ENCODE data around the gene DMBX1.

DMBX1 gene

DNA sequence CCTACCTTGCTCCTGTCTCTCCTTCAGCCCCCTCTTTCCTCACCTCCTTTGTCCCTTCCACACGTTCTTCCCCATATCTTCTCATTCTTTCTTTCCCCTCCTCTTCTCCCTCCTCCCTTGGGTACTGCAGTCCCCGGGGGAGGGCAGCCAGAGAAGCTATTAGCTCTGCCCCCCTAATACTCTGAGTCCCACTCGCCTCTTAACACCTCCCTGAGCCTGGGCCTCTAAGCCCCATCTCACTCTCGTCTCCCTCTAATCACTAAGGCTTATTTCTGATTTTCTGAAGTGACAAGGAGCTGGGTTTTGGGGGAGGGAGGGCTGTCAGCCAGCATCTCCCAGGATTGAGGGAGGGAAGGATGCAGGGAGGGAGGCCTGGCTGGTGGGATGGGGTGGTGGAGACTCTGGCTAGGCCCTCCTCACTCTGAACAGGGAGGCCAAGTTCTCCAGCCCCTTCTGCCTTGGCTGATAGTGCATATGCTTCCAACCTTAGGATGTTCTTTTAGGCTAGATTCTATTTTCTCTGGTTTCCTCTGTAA lies 25.6 kb upstream of the DMBX1 start:
- peaks cover 6% of the 10 kb centered on the region for H3K4me1 ChIP-seq (ENCODE audit: control insufficient read depth, insufficient read depth, low read length)
- no peaks in the 10 kb centered on the region for H3K9me3 ChIP-seq (ENCODE audit: control insufficient read depth, low read length)
- no peak overlapping the region for H3K9ac ChIP-seq (ENCODE audit: low read length)
- H3K27me3 ChIP-seq (ENCODE audit: control insufficient read depth, insufficient read depth, low read length): peaks cover 47% of the 10 kb centered on the region
- no peak overlapping the region for H3K4me3 ChIP-seq (ENCODE audit: low read length)
- H3K36me3 ChIP-seq (ENCODE audit: control insufficient read depth, insufficient read depth, low read length): no peaks in the 10 kb centered on the region

DNA sequence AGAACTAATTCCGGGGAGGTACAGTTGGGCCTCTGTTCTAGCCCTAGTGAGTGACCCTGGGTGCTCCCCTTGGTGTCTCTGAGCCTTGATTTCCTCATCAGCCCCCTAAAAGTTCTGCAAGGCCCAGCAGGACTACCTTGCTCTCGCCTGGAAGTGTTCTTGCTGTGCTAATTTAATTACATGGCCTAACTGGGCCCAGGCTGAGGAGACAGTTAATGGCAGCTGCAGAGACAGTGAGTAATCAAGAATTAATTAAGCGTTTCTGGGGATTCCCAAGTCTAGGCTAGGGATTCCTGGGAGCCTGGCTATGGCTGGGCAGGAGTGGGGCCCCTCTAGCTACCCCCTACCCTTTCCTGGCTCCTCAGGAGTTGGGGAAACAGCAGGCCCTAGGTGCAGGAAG lies 24.7 kb upstream of the DMBX1 start:
- no peaks in the 10 kb centered on the region for H3K9me3 ChIP-seq (ENCODE audit: control insufficient read depth, low read length)
- H3K36me3 ChIP-seq (ENCODE audit: control insufficient read depth, insufficient read depth, low read length): no peaks in the 10 kb centered on the region
- peaks cover 6% of the 10 kb centered on the region for H3K4me1 ChIP-seq (ENCODE audit: control insufficient read depth, insufficient read depth, low read length)
- H3K27me3 ChIP-seq (ENCODE audit: control insufficient read depth, insufficient read depth, low read length): peaks cover 49% of the 10 kb centered on the region
- no peak overlapping the region for H3K9ac ChIP-seq (ENCODE audit: low read length)
- H3K4me3 ChIP-seq (ENCODE audit: low read length): no peak overlapping the region

DNA sequence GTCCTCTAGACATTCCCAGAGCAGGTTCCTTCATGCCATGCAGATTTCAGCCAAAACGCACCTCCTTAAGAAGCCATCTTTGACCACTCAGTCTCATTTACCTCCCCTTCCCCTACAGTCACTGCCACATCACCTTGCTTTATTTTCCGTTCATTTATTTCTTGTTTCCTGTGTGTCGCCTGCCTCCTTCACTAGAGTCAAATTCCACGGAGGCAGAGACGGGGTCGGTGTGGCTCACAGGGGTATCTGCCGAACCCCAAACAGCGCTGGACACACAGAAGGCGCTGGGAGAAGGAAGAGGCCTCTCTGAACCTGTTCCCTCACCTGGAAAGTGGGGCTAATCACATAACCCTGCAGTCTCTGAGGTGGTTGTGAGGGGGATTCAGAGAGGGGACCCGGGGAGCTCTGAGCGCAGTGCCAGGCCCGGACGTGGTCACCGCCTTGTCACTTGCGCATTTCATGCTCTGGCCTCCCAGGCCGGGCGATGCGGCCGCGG lies 23.6 kb upstream of the DMBX1 start:
- Histone ChIP-seq H3K9ac (ENCODE audit: low read length) (no peak overlapping the region), H3K9me3 (ENCODE audit: control insufficient read depth, low read length) (no peaks in the 10 kb centered on the region), H3K36me3 (ENCODE audit: control insufficient read depth, insufficient read depth, low read length) (no peaks in the 10 kb centered on the region), H3K4me3 (ENCODE audit: low read length) (no peak overlapping the region), H3K4me1 (ENCODE audit: control insufficient read depth, insufficient read depth, low read length) (peaks cover 6% of the 10 kb centered on the region), H3K27me3 (ENCODE audit: control insufficient read depth, insufficient read depth, low read length) (peaks cover 56% of the 10 kb centered on the region)

DNA sequence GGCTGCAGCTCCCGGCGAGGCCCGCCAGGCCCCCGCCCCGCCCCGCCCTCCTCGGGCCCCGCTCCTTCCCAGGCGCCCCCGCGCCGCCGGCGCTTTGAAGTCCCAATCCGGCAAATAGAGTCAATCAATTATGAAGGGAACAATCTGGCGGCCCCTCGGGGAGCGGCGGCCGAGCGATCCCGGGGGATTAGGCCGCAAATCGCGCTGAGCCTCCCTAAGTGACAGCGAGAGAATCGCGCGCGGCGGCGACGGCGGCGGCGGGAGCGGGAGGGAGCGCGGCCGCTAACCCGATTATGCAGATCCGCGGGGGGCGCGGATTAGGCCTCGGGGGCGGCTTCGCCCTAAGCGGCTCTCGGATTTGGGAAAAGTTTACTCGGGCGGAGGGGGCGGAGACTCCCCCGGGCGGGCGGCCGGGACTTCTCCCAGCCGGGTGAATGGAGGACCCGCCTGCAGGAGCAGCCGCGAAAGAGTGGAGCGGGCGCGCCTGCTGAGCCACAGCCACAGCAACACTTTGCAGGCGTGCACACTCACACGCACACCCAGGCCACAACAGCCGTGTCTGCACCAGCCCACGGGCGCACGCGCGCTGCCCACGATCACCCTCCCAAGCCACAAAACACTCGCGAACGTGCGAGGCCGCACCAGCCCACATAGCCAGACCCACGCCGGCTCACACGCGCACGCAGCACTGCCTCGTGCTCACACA lies 23.0 kb upstream of the DMBX1 start:
- Histone ChIP-seq H3K4me1 (ENCODE audit: control insufficient read depth, insufficient read depth, low read length) (peaks cover 6% of the 10 kb centered on the region), H3K9ac (ENCODE audit: low read length) (no peak overlapping the region), H3K36me3 (ENCODE audit: control insufficient read depth, insufficient read depth, low read length) (no peaks in the 10 kb centered on the region), H3K4me3 (ENCODE audit: low read length) (no peak overlapping the region), H3K27me3 (ENCODE audit: control insufficient read depth, insufficient read depth, low read length) (peaks cover 57% of the 10 kb centered on the region), H3K9me3 (ENCODE audit: control insufficient read depth, low read length) (no peaks in the 10 kb centered on the region)

DNA sequence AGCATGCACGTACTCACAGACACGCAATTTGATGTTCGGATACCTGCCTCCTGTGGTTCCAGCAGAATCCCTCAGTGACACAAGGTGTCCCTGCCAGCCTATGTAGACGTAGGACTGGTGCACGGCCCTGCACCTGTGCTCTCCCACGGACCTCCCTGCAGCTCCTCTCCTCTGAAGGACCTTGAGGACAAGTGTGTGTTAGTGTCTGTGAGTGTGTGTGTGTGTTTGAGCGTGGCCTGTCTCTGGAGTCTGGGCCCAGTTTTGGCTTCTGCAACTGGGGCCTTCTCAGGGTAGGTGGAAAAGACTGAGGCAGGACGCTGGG lies 22.5 kb upstream of the DMBX1 start:
- H3K27me3 ChIP-seq (ENCODE audit: control insufficient read depth, insufficient read depth, low read length): peaks cover 59% of the 10 kb centered on the region
- H3K36me3 ChIP-seq (ENCODE audit: control insufficient read depth, insufficient read depth, low read length): no peaks in the 10 kb centered on the region
- no peaks in the 10 kb centered on the region for H3K9me3 ChIP-seq (ENCODE audit: control insufficient read depth, low read length)
- H3K9ac ChIP-seq (ENCODE audit: low read length): no peak overlapping the region
- peaks cover 6% of the 10 kb centered on the region for H3K4me1 ChIP-seq (ENCODE audit: control insufficient read depth, insufficient read depth, low read length)
- no peak overlapping the region for H3K4me3 ChIP-seq (ENCODE audit: low read length)

DNA sequence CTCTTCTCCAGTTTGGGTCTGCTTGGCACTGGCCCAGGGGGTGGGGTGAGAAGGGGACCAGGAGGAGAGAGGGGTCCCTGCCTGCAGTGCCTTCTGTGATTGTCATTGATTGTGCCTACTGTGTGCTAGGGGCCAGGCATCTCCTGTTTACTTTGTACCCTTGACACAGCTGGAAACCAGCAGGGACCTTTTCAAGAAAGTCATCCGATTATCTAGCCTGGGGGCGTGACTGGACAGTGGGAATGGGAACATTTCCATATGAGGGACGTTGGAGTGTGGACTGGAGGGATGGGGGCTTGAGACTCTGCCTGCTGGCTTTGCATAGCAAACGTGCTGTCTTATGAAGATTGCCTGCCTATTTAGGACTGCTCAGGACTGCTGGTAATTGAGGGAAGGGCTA lies 19.8 kb upstream of the DMBX1 start:
- Histone ChIP-seq H3K27me3 (ENCODE audit: control insufficient read depth, insufficient read depth, low read length) (peaks cover 66% of the 10 kb centered on the region), H3K36me3 (ENCODE audit: control insufficient read depth, insufficient read depth, low read length) (no peaks in the 10 kb centered on the region), H3K4me1 (ENCODE audit: control insufficient read depth, insufficient read depth, low read length) (peaks cover 6% of the 10 kb centered on the region), H3K9me3 (ENCODE audit: control insufficient read depth, low read length) (no peaks in the 10 kb centered on the region), H3K9ac (ENCODE audit: low read length) (no peak overlapping the region), H3K4me3 (ENCODE audit: low read length) (no peak overlapping the region)

DNA sequence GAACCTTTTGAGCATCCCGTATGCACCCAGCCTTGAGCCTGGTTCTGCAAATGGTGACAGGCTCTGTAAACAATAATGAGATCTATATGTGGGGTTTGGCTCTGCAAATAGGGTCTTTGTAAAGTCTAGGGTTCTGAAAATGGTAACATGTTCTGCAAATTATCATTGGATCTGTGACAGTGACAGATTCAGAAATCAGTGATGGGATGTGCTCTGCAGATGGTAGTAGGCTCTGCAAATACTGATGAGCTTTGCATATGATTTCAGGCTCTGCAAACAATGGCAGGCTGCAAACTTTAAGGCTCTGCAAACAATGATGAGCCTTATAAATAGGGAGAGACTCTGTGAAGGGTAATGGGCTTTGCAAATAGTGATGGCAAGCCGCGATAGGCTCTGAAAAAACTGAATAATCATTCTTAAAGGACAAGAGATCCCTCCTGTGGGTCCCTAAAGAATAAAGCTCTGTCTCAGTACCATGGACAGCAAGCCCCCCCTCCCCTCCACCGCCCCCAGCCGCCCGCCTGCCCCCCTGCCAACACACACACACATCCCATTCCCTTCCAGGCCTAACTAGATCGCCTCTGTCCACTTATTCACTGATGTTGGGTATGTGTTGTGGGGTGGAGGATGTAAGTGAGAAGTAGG lies 17.7 kb upstream of the DMBX1 start:
- Histone ChIP-seq H3K36me3 (ENCODE audit: control insufficient read depth, insufficient read depth, low read length) (no peaks in the 10 kb centered on the region), H3K9ac (ENCODE audit: low read length) (no peak overlapping the region), H3K27me3 (ENCODE audit: control insufficient read depth, insufficient read depth, low read length) (peaks cover 53% of the 10 kb centered on the region), H3K9me3 (ENCODE audit: control insufficient read depth, low read length) (no peaks in the 10 kb centered on the region), H3K4me3 (ENCODE audit: low read length) (no peak overlapping the region), H3K4me1 (ENCODE audit: control insufficient read depth, insufficient read depth, low read length) (peaks cover 3% of the 10 kb centered on the region)

DNA sequence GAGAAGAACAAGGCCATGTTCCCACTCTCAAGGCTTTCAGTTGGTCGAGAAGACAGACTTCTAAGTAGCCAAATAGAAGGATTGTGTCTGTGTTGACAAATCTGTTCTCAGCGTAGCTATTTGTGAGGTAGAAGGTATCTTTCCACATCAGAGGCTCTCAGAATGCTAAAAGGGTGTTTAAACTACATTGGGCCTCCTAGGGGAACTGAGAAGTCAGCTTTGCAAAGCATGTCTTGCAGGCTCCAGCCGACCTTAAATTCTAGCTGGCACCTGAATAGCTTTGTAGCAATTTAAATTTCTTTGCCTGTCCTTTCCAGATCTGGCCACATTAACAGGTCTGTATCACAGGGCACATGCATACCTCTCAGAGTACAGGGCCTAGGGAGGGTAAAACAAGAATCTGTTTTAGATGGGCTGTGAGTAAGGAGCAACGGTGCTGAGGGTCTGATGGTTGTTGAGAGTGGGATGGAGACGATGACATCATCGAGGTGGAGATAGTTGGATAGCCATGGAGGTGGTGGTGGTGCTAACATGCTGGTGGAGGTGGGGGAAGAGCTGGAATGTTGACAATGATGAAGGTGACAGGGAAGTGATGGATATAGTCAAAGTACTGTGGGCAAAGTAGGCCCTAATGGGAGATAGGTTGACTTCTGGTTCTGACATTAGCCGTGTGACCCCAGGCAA lies 17.0 kb upstream of the DMBX1 start:
- H3K9me3 ChIP-seq (ENCODE audit: control insufficient read depth, low read length): no peaks in the 10 kb centered on the region
- H3K9ac ChIP-seq (ENCODE audit: low read length): no peak overlapping the region
- peaks cover 47% of the 10 kb centered on the region for H3K27me3 ChIP-seq (ENCODE audit: control insufficient read depth, insufficient read depth, low read length)
- H3K4me1 ChIP-seq (ENCODE audit: control insufficient read depth, insufficient read depth, low read length): no peaks in the 10 kb centered on the region
- no peaks in the 10 kb centered on the region for H3K36me3 ChIP-seq (ENCODE audit: control insufficient read depth, insufficient read depth, low read length)
- no peak overlapping the region for H3K4me3 ChIP-seq (ENCODE audit: low read length)

DNA sequence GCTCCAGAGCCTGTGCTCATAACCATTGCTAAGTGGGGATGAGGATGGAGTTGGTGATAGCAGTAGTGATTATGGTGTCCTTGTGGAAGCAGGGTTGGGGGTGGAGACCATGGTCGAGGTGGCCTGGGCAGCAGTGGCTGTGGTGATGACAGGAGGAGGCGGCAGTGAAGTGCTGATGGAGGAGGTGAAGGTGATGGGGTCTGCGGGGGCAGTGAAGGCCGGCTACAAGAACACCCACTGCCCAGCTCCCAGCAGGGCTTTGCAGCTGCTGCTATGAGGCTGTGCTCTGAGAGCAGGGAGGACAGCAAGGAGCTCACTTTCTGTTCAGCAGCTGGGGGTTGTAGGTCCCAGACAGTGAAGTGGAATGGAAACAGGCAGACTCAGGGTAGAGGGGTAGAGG lies 15.6 kb upstream of the DMBX1 start:
- Histone ChIP-seq H3K9me3 (ENCODE audit: control insufficient read depth, low read length) (no peaks in the 10 kb centered on the region), H3K4me3 (ENCODE audit: low read length) (no peak overlapping the region), H3K4me1 (ENCODE audit: control insufficient read depth, insufficient read depth, low read length) (no peaks in the 10 kb centered on the region), H3K36me3 (ENCODE audit: control insufficient read depth, insufficient read depth, low read length) (no peaks in the 10 kb centered on the region), H3K9ac (ENCODE audit: low read length) (no peak overlapping the region), H3K27me3 (ENCODE audit: control insufficient read depth, insufficient read depth, low read length) (peaks cover 39% of the 10 kb centered on the region)

DNA sequence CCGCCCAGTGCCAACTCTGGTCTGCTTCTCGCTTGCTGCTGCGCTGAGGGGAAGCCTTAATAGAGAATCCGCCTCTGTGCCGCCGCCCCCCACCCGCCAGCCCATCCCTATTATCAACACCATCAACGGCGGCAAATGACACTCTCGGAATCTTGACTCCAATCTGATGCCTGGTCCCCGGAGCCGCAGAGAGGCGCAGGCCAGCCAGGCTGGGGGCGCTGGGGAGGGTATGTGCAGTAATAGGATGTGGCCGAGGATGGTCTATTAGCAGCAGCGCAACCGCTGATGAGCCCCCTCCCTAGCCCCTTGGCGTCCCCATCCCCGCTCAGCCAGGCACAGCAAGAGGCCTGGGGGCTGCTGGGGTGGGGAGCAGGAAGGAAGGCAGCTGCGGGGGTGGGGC lies 15.1 kb upstream of the DMBX1 start:
- H3K27me3 ChIP-seq (ENCODE audit: control insufficient read depth, insufficient read depth, low read length): peaks cover 33% of the 10 kb centered on the region
- H3K36me3 ChIP-seq (ENCODE audit: control insufficient read depth, insufficient read depth, low read length): no peaks in the 10 kb centered on the region
- no peaks in the 10 kb centered on the region for H3K9me3 ChIP-seq (ENCODE audit: control insufficient read depth, low read length)
- H3K9ac ChIP-seq (ENCODE audit: low read length): no peak overlapping the region
- no peak overlapping the region for H3K4me3 ChIP-seq (ENCODE audit: low read length)
- H3K4me1 ChIP-seq (ENCODE audit: control insufficient read depth, insufficient read depth, low read length): no peaks in the 10 kb centered on the region

DNA sequence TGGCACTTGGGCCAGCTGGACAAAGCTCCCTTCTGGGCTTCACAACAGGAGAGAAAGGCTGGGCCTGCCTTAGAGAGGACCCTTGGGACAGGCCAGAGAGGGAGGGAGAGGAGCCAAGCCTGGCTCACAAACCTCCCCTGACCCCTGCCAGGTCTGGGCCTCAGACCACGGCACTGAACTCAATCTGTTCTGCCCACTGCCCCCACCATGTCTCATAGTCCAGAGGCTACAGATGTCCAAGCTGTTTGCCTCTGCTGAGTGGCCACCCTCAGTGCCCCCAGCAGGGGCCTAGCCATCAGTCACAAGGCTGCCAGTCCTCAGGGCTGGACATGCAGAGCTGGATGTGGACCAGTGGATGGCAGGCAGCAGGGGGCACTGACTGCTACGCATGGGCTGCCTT lies 13.0 kb upstream of the DMBX1 start:
- Histone ChIP-seq H3K9ac (ENCODE audit: low read length) (no peak overlapping the region), H3K4me1 (ENCODE audit: control insufficient read depth, insufficient read depth, low read length) (no peaks in the 10 kb centered on the region), H3K36me3 (ENCODE audit: control insufficient read depth, insufficient read depth, low read length) (no peaks in the 10 kb centered on the region), H3K9me3 (ENCODE audit: control insufficient read depth, low read length) (no peaks in the 10 kb centered on the region), H3K4me3 (ENCODE audit: low read length) (no peak overlapping the region), H3K27me3 (ENCODE audit: control insufficient read depth, insufficient read depth, low read length) (peaks cover 31% of the 10 kb centered on the region)
